ENCODE measurements around the gene POLR2F.

POLR2F gene

GRCh38 chr22:37994049-37994448, 40.5 kb downstream of the POLR2F start:
- TF ChIP-seq CEBPB (IDR thresholded peaks at IDR 0.05): no peak
- no peak for TF ChIP-seq MAX (IDR thresholded peaks at IDR 0.05)
- TF ChIP-seq NFIC (IDR thresholded peaks at IDR 0.05): no peak
- TF ChIP-seq FOXM1 (IDR thresholded peaks at IDR 0.05; ENCODE audit: borderline replicate concordance, low read depth): no peak
- TF ChIP-seq TEAD4 (IDR thresholded peaks at IDR 0.05): no peak
- no peak for TF ChIP-seq USF1 (IDR thresholded peaks at IDR 0.05)
- no peak for TF ChIP-seq EGR1 (IDR thresholded peaks at IDR 0.05)
- no peak for TF ChIP-seq ZBTB7A (IDR thresholded peaks at IDR 0.05; ENCODE audit: low read depth)
- TF ChIP-seq CREB1 (IDR thresholded peaks at IDR 0.05; ENCODE audit: low read depth): no peak
- TF ChIP-seq RAD21 (IDR thresholded peaks at IDR 0.05; ENCODE audit: low read depth): no peak
- TF ChIP-seq TAF1 (IDR thresholded peaks at IDR 0.05; ENCODE audit: low read depth): no peak

- no peak for TF ChIP-seq TEAD4 (IDR thresholded peaks at IDR 0.05)
- no peak for TF ChIP-seq MAX (IDR thresholded peaks at IDR 0.05)
- no peak for TF ChIP-seq RAD21 (IDR thresholded peaks at IDR 0.05; ENCODE audit: low read depth)
- no peak for TF ChIP-seq CREB1 (IDR thresholded peaks at IDR 0.05; ENCODE audit: low read depth)
- no peak for TF ChIP-seq FOXM1 (IDR thresholded peaks at IDR 0.05; ENCODE audit: borderline replicate concordance, low read depth)
- no peak for TF ChIP-seq TCF12 (IDR thresholded peaks at IDR 0.05; ENCODE audit: low read depth)
- TF ChIP-seq NFIC (IDR thresholded peaks at IDR 0.05): no peak
- no peak for TF ChIP-seq USF1 (IDR thresholded peaks at IDR 0.05)
- TF ChIP-seq YY1 (IDR thresholded peaks at IDR 0.05; ENCODE audit: low read depth): no peak
- no peak for TF ChIP-seq EGR1 (IDR thresholded peaks at IDR 0.05)
- no peak for TF ChIP-seq ZBTB7A (IDR thresholded peaks at IDR 0.05; ENCODE audit: low read depth)
Observed at GRCh38 chr22:37994982-37995381, 41.5 kb downstream of the POLR2F start.

- TF ChIP-seq CREB1 (IDR thresholded peaks at IDR 0.05; ENCODE audit: low read depth) (no peak), ZBTB7A (IDR thresholded peaks at IDR 0.05; ENCODE audit: low read depth) (no peak), CEBPB (IDR thresholded peaks at IDR 0.05) (no peak), RAD21 (IDR thresholded peaks at IDR 0.05; ENCODE audit: low read depth) (no peak), MAX (IDR thresholded peaks at IDR 0.05) (no peak), TEAD4 (IDR thresholded peaks at IDR 0.05) (no peak), FOXM1 (IDR thresholded peaks at IDR 0.05; ENCODE audit: borderline replicate concordance, low read depth) (no peak), USF1 (IDR thresholded peaks at IDR 0.05) (no peak), TAF1 (IDR thresholded peaks at IDR 0.05; ENCODE audit: low read depth) (no peak), NFIC (IDR thresholded peaks at IDR 0.05) (no peak), REST (IDR thresholded peaks at IDR 0.05; ENCODE audit: low read depth) (no peak)
Observed at GRCh38 chr22:37995460-37995859, 42.0 kb downstream of the POLR2F start.

GRCh38 chr22:37996079-37996478, 42.6 kb downstream of the POLR2F start:
- TF ChIP-seq RAD21 (IDR thresholded peaks at IDR 0.05; ENCODE audit: low read depth) (no peak), MAX (IDR thresholded peaks at IDR 0.05) (no peak), USF1 (IDR thresholded peaks at IDR 0.05) (no peak), REST (IDR thresholded peaks at IDR 0.05; ENCODE audit: low read depth) (no peak), FOXM1 (IDR thresholded peaks at IDR 0.05; ENCODE audit: borderline replicate concordance, low read depth) (no peak), EGR1 (IDR thresholded peaks at IDR 0.05) (no peak), TCF12 (IDR thresholded peaks at IDR 0.05; ENCODE audit: low read depth) (no peak), TEAD4 (IDR thresholded peaks at IDR 0.05) (no peak)

- TF ChIP-seq CREB1 (IDR thresholded peaks at IDR 0.05; ENCODE audit: low read depth): no peak
- no peak for TF ChIP-seq CEBPB (IDR thresholded peaks at IDR 0.05)
- no peak for TF ChIP-seq TCF12 (IDR thresholded peaks at IDR 0.05; ENCODE audit: low read depth)
- no peak for TF ChIP-seq TEAD4 (IDR thresholded peaks at IDR 0.05)
- no peak for TF ChIP-seq TAF1 (IDR thresholded peaks at IDR 0.05; ENCODE audit: low read depth)
- TF ChIP-seq MAX (IDR thresholded peaks at IDR 0.05): no peak
- no peak for TF ChIP-seq NFIC (IDR thresholded peaks at IDR 0.05)
- no peak for TF ChIP-seq ZBTB7A (IDR thresholded peaks at IDR 0.05; ENCODE audit: low read depth)
- TF ChIP-seq FOXM1 (IDR thresholded peaks at IDR 0.05; ENCODE audit: borderline replicate concordance, low read depth): no peak
- no peak for TF ChIP-seq REST (IDR thresholded peaks at IDR 0.05; ENCODE audit: low read depth)
- TF ChIP-seq USF1 (IDR thresholded peaks at IDR 0.05): no peak
- TF ChIP-seq YY1 (IDR thresholded peaks at IDR 0.05; ENCODE audit: low read depth): no peak
- TF ChIP-seq EGR1 (IDR thresholded peaks at IDR 0.05): no peak
- no peak for TF ChIP-seq RAD21 (IDR thresholded peaks at IDR 0.05; ENCODE audit: low read depth)
- no peak for TF ChIP-seq EP300 (IDR thresholded peaks at IDR 0.05; ENCODE audit: borderline replicate concordance)
Observed at GRCh38 chr22:37996515-37997246, 43.2 kb downstream of the POLR2F start.

All from Ishikawa (cell line).